ENCODE results near the gene PROZ. TPM values are rescaled to one million over a fixed set of nuclear protein-coding genes. Genes with fewer than 3 reads are reported as not detected.

Gene PROZ
- total and polyA plus RNA-seq, 2 of the 13 experiments (the other 11 are each of a cell fraction or from before 2014, with no cell fraction given), result 5.6 to 22.5 TPM

- TF ChIP-seq MAFK (conservative IDR thresholded peaks at IDR 0.05 in 1 of 2, IDR thresholded peaks at IDR 0.05 in 1 of 2; ENCODE audit: low read length in 2 of 2) (no peak), ATF7-NPFF (CRISPR knock-in tag; IDR thresholded peaks at IDR 0.05; ENCODE audit: low read depth) (0 out of 2 replicates have a peak, but pooled peaks have one; percentile 50), RARA (CRISPR knock-in tag; IDR thresholded peaks at IDR 0.05) (peak; percentile 94), HDAC2 (CRISPR knock-in tag; IDR thresholded peaks at IDR 0.05) (peak; percentile 93), BCL3 (CRISPR knock-in tag; IDR thresholded peaks at IDR 0.05) (peak; percentile 79; the same call in 1 of the 2 replicates), HNRNPK (IDR thresholded peaks at IDR 0.05; ENCODE audit: low read depth, low read length, poor library complexity, severe bottlenecking) (no peak), FIP1L1 (IDR thresholded peaks at IDR 0.05; ENCODE audit: borderline replicate concordance, insufficient read depth, low read depth, low read length) (0 out of 2 replicates have a peak, but pooled peaks have one; percentile 33), MBNL3 (CRISPR knock-in tag; conservative IDR thresholded peaks at IDR 0.05) (no peak), KLF13 (CRISPR knock-in tag; IDR thresholded peaks at IDR 0.05) (no peak), SAFB2 (CRISPR knock-in tag; IDR thresholded peaks at IDR 0.05; ENCODE audit: borderline replicate concordance, low read depth) (0 out of 2 replicates have a peak, but pooled peaks have one; percentile 29), ZNF512B (CRISPR knock-in tag; IDR thresholded peaks at IDR 0.05; ENCODE audit: borderline replicate concordance) (no peak), ZNF362 (CRISPR knock-in tag; IDR thresholded peaks at IDR 0.05; ENCODE audit: borderline replicate concordance) (peak; percentile 62; the same call in 1 of the 2 replicates), ZNF558 (CRISPR knock-in tag; IDR thresholded peaks at IDR 0.05; ENCODE audit: borderline replicate concordance) (no peak; the same call in 1 of the 2 replicates), HNF1A (IDR thresholded peaks at IDR 0.05; ENCODE audit: low read depth) (peak; percentile 80), HNF1A (CRISPR knock-in tag; IDR thresholded peaks at IDR 0.05; ENCODE audit: borderline replicate concordance) (peak; percentile 91; the same call in 1 of the 2 replicates), ZNF605 (CRISPR knock-in tag; IDR thresholded peaks at IDR 0.05) (peak; percentile 97), ETV5 (CRISPR knock-in tag; IDR thresholded peaks at IDR 0.05; ENCODE audit: borderline replicate concordance) (peak; percentile 100)
Observed at GRCh38 chr13:113138792-113139551, 19.5 kb upstream of the PROZ start (continued).

Data from HepG2 (cell line).